ENCODE data around the gene NAA25.

NAA25 gene

GRCh38 chr12:112108202-112109079 lies at the start of gene NAA25:
Gene NAA25 (minus strand): TSS chr12:112108783. CDS start chr12:112108773, 10 bp downstream.
- FAIRE-seq (peak; percentile 71), DNase-seq (ENCODE audit: extremely low spot score, insufficient read length, low read depth) (peak; percentile 73)

GRCh38 chr12:112153893-112154219 lies 45.3 kb upstream of the NAA25 start:
- no peak for FAIRE-seq
- no peak for DNase-seq (ENCODE audit: extremely low spot score, insufficient read length, low read depth)

- DNase-seq (ENCODE audit: extremely low spot score, insufficient read length, low read depth) (no peak), FAIRE-seq (no peak)
These were observed 44.8 kb upstream of the NAA25 start for GRCh38 chr12:112153181-112153892.

GRCh38 chr12:112151766-112152541 lies 43.4 kb upstream of the NAA25 start:
- FAIRE-seq (no peak), DNase-seq (ENCODE audit: extremely low spot score, insufficient read length, low read depth) (no peak)

- peak; percentile 5 for FAIRE-seq
These were observed 41.0 kb upstream of the NAA25 start for GRCh38 chr12:112149596-112149995.

GRCh38 chr12:112148031-112148513 lies 39.5 kb upstream of the NAA25 start:
- DNase-seq (ENCODE audit: extremely low spot score, insufficient read length, low read depth): no peak

More at GRCh38 chr12:112149596-112149995, 41.0 kb upstream of the NAA25 start:
- no peak for DNase-seq (ENCODE audit: extremely low spot score, insufficient read length, low read depth)

GRCh38 chr12:112146123-112146522 lies 37.5 kb upstream of the NAA25 start:
- no peak for FAIRE-seq
- DNase-seq (ENCODE audit: extremely low spot score, insufficient read length, low read depth): no peak

More at GRCh38 chr12:112148031-112148513, 39.5 kb upstream of the NAA25 start:
- no peak for FAIRE-seq

GRCh38 chr12:112140728-112141127 lies 32.1 kb upstream of the NAA25 start:
- FAIRE-seq: no peak

GRCh38 chr12:112134731-112135130 lies 26.1 kb upstream of the NAA25 start:
- FAIRE-seq: no peak

More at GRCh38 chr12:112140728-112141127, 32.1 kb upstream of the NAA25 start:
- DNase-seq (ENCODE audit: extremely low spot score, insufficient read length, low read depth): no peak

GRCh38 chr12:112133418-112133817 lies 24.8 kb upstream of the NAA25 start:
- FAIRE-seq (no peak), DNase-seq (ENCODE audit: extremely low spot score, insufficient read length, low read depth) (no peak)

More at GRCh38 chr12:112134731-112135130, 26.1 kb upstream of the NAA25 start:
- DNase-seq (ENCODE audit: extremely low spot score, insufficient read length, low read depth): no peak

- FAIRE-seq (no peak), DNase-seq (ENCODE audit: extremely low spot score, insufficient read length, low read depth) (no peak)
These were observed 23.1 kb upstream of the NAA25 start for GRCh38 chr12:112131686-112132085.

- peak; percentile 86 for FAIRE-seq
- no peak for DNase-seq (ENCODE audit: extremely low spot score, insufficient read length, low read depth)
These were observed 21.9 kb upstream of the NAA25 start for GRCh38 chr12:112130441-112130998.

- DNase-seq (ENCODE audit: extremely low spot score, insufficient read length, low read depth) (no peak), FAIRE-seq (no peak)
These were observed 18.3 kb upstream of the NAA25 start for GRCh38 chr12:112126911-112127310.

- no peak for FAIRE-seq
- no peak for DNase-seq (ENCODE audit: extremely low spot score, insufficient read length, low read depth)
These were observed 17.4 kb upstream of the NAA25 start for GRCh38 chr12:112126000-112126438.

- FAIRE-seq: peak; percentile 98
- DNase-seq (ENCODE audit: extremely low spot score, insufficient read length, low read depth): peak; percentile 98
These were observed 16.8 kb upstream of the NAA25 start, which contains the start of gene TRAFD1 for GRCh38 chr12:112125250-112125999. Gene TRAFD1 (plus strand): TSS chr12:112125560. CDS start chr12:112130523, 4,963 bp downstream.

- DNase-seq (ENCODE audit: extremely low spot score, insufficient read length, low read depth) (no peak), FAIRE-seq (no peak)
These were observed 16.3 kb upstream of the NAA25 start for GRCh38 chr12:112124918-112125249.

GRCh38 chr12:112122823-112123690 lies 14.5 kb upstream of the NAA25 start:
- no peak for FAIRE-seq
- no peak for DNase-seq (ENCODE audit: extremely low spot score, insufficient read length, low read depth)
